NCI-H69 (cell line): Measurements from ENCODE around the gene CAMK1G.

ENCODE experiments used
- DNase-seq: peaks from one replicate; lab custom pipeline; 2025; lab: John Stamatoyannopoulos, UW

CAMK1G gene

DNA sequence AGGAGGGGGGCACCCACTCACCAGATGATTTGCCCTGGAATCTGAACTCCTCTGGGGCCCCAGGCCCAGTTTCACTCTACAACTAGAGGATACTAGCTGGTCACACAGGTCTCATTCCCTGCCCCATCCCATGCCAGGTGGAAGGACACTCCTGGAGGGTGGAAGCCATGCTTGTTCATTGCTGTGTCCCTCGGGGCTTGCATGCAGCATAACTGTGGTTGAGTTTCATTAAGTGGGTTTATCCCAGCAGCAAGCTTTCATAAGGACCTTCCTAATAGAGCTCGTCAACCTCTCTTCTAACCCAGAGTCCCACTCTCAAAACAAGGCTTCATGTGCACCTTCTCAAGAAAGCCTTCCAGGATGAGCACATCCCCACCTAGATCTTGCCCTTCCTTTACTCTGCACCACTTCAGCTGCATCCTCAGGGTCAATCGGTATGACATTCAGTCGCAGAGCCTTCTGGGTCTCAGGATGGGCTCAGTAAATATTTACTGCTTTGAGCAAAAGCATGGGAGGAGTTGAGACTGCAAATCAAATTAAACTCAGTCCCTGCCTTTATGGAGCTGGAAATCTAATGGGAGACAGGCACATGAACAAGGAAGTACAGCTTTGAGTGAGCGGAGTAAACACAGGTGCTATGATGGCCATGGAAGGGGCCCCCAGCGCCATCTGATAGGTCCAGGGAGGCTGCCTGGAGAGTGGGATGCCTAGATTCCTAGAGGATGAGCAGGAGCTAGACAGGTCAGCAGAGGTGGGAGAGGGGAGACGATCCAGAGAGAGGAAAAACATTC lies 36.4 kb downstream of the CAMK1G start:
- no peak for DNase-seq

DNA sequence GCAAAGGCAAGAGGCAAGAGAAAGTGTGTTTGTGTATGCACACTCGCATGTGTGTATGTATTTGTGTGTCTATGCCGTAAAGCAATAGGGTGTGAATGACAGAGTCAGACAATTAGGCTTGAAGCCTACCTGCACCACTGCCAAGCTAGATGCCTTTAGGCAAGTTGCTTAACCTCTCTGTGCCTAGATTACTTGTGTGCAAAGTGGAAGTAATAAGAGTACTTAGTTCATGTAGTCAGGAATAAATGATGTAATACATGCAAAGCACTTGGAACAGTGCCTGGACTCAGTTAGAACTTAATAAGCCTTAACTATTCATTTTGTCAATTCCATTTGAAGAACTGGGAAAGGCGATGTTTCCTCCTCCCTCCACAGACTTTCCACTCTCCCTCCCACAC lies 37.0 kb downstream of the CAMK1G start:
- no peak for DNase-seq

- no peak for DNase-seq
Measured at GRCh38 chr1:209621286-209621685, 37.8 kb downstream of the CAMK1G start.

GRCh38 chr1:209621741-209622655 lies 38.5 kb downstream of the CAMK1G start:
- no peak for DNase-seq

GRCh38 chr1:209622841-209623829 lies 39.6 kb downstream of the CAMK1G start:
- no peak for DNase-seq

DNA sequence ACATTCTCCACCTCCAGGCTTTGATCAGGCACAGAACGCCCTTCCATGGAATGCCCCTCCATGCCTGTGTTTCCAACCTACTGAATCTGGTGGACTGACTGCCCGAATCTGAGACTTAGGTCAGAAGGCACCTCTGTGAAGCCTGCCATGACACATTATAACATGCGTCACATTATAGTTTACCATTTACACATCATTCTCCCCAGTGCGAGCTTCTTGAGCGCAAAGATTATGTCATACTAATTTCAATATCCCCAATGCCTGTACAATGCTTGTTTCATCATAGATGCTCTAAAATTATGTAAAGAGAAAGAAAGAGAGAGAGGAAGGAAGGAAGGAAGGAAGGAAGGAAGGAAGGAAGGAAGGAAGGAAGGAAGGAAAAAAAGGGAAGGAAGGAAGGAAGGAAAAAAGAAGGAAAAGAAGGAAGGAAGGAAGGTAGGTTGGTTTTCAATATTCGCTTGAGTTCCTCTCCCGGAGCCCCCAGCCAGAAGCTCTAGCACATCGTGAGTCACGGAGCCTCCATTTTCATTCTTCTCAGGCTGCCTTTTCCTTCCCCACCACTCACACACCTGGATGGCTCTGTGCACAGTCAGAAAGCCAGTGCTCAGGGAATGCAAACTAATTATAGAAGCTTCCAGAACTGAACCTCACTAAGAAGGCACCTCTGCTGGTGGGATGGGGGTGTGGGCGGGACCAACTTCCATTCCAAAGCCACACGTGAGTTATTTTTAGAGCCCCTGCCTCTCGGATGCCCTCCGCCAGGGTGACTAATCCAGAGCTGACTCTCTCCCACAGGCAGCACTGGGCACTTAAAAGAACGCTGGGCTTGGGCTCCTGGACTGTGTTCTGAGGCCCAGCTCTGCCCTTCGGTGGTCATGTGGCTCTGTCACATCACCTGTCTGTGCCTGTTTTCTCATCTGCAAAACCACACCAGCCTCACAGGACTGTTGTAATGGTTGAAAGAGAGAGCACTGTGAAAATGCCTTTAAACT lies 41.3 kb downstream of the CAMK1G start:
- no peak for DNase-seq

DNA sequence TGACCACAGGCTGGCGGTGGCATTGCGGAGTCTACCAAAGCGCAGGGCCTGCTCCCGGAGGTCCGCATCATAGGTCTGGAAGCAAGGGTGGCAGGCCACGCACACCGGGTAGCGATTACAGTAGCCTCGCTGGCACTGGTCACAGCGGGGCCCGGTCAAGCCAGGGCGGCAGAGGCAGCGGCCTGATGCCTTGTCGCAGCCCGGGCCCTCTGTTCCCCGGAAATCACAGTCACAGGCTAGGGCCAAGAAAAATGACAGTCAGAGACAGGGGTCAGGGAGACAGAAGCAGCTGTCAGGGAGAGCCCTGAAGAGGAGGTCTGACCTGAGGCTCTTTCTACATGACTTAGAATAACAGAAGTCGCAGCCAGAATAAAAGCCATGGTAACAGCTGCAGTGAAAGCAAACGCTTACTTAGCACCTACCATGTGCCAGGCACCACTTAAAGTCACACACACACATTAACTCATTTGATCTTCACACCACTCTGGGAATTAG lies 42.3 kb downstream of the CAMK1G start:
- no peak for DNase-seq

DNA sequence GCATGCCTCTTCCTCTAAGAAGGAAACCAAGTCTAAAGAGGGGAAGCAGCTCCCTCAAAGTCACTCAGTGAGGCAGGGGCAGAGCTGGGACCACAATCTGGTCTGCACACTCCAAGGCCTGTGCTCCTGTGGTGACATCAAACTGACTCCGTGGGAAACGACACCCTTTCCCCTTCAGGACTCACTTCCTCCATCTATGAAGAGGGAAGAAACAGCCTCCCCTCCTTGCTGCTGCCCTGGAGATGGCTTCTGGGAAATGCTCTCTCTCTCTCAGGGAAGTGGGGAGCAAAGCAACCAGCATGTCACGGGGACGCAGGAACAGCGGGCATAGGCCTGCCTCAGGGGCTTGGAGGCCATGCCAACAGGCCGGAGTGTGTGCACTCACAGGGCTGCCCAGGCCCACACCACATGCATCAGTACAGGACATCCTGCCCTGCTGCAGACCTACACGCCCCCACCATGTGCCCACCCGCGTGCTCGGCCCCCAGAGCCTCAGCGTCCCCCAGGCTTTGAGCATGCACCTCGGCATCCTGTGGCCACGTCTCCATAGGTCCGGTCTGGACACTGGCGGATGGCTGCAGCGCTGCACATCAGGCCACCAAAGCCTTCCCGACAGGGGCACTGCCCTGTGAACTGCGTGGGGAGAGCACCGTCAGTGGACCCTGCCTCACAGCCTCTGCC lies 43.0 kb downstream of the CAMK1G start:
- DNase-seq: no peak

DNA sequence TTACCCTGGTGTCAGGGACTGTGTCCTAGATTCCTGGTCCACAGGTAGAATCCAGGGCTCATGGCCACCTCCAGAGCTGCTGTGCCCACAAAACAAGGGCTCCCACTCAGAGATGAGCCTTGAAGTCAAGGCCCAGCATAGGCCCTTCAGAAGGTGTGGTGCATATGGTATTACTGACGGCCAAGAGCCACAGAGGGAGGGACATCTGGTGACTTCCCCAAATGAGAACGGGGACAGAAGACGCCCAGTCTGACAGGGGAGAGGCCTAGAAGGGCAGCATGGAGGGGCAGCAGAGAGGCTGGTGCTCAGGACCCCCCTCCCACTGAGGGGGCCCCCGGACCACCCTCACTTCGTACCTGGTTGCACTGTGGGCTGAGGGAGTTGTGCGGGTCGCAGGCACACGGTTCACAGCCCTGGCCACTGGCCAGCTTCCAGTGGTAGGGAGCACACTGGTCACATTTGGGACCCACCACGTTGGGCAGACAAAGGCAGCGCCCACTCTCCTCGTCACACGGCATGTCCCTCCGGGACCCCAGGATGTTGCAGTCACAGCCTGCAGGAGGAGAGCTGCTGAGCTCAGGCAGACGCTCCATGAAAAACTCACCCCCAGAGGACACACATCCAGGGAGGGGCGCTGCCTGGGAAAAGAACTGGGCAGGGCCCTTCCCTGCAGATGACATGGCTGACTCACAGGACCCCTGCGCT lies 43.7 kb downstream of the CAMK1G start:
- DNase-seq: no peak

GRCh38 chr1:209627732-209628196 lies 44.2 kb downstream of the CAMK1G start:
- peak; percentile 76 for DNase-seq

GRCh38 chr1:209628618-209629299 lies 45.2 kb downstream of the CAMK1G start:
- DNase-seq: no peak

DNA sequence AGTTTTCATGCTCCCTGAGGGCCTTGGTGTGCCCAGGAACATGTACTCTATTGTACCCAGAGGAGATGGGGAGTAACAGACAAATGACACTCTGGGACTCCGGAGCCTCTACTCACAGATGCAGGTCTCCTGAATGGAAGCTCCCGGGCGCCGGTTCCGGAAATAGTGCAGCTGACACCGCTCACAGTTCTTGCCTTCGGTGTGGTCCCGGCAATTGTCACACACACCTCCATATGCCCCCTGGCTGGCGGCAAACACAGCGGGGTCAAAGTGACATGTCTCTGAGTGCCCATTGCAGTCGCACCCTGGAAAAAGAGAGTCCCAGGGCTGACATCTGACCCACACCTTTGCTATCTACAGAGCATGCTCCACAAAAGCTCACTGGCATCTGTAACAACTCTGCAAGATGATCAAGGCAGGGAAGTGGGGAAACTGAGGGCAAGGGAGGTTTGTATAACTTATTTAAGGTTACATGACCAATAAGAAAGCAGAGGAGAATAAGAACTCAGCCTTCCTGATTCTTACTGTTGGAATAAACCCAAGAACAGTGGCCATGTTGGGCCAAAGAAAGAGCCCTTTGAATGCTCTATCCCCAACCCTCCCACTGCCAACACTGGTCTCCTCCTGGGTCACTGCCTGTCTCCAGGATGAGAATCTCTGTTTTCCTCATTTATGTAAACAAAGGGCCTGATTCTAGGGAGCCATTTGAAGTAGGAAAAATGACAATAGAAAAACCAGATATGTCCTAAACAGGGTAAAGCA lies 46.3 kb downstream of the CAMK1G start:
- no peak for DNase-seq

DNA sequence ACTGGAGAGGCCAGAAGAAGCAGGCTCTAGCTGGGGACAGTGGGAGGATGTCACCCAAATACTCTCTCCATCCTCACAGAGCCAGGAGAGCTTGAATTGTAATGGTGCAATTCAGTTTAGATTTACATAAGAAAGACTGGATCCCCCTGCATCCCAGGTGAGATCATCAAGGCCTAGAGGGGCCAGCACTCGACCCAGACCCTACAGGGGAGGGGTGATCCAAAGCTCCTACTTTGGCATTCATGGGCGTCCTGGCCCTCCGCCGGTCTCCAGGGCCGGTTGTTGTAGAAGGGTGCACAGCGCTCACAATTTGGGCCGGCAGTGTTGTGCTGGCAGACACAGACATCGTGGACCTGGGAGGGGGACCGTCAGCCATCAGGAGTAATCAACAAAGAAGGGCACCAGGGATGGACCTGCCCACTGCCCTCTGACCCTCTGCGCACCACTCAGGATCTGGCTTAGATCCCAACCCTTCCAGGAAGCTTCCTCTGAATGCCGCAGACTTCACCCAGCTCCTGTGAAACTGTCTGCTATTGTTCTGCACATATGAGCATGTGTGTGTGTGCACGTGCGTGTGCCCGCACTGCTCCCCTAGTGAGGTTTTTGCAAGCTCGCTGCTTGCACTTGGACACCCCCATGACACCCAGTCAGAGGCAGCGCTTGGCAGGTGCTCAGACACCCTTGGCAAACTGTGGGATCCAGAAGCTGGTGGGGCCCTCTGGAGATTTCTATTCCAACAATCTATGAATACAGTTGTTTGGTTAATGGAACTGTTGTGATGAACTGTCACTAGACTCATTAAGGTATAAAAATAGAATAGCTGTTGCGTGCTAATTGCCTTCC lies 47.1 kb downstream of the CAMK1G start:
- peak; percentile 40 for DNase-seq

DNA sequence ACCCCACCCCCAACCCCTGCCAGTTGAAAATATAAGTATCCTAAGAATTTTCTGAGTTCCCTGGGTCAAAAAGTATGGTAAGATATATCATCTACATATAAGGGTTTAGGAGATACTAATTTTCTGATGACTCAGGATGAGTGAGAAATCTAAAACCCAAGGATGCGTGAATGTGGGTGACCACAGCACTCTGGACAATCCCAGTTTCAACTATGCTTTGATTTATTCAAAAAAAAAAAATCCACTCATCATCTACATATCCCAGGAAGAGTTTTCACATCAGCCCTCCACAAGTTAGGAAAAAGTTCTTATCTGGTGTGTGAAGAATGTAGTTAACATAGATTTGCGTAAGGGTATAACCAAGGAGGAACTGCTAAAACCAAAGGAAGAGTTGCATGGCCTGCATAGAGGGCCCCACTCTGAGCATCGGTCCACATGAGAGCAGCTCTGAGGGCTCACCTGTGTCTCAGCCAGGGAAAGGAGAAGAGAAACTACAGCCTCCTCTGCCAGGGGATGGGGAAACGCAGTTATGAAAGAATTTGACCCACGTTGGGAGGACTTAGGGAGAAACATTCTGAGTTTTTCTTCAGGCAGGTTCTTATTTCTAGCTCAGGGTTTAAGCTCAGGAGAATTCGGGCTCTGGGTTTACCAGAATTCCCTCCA lies 50.0 kb downstream of the CAMK1G start:
- no peak for DNase-seq

- DNase-seq: no peak
Measured at GRCh38 chr1:209634005-209634737, 50.7 kb downstream of the CAMK1G start.

- no peak for DNase-seq
Measured at GRCh38 chr1:209635850-209636249, 52.3 kb downstream of the CAMK1G start.
